GM04504 (cell line): ENCODE measurements around the gene SUPT4H1.

Source experiments
- DNase-seq: peaks from one replicate; pipeline ENCODE4 v3.0.0-alpha.2; 2012; ENCODE audit warnings: low read depth

Gene SUPT4H1

DNA sequence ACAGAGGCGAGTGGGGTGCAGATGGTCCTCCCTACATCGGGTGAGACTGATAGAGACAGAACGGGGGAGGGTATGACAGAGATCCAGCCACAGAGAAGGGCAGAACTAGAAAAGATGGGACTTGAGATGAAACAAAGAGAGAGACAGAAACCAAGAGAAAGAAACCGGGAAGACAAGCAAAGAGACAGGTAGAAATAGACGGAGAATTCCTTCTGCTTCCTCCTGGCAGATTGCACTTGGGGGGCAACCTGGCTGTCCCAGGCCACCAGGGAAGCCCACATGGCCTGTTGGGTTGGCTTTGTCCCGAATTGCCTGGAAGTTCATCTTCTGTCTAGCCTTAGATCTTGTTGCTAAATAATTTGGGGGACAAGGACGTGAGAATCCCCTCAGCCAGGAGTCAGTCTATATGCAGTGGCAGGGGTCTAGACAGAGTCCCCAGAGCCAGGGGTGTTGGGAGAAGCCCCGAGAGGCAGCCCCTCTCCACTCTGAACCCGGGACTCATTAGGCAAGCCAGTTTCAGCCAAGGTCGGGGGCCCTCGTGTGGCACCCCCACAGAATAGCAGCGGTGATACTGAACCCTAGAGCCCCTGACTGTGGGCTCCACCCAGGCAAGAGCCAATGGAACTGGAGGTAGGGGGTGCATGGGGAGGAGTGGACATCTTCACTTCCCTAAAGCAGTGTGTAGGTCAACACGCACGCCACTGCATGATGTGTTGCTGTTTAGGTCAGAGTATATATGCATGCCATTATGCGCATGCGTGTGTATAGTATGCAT is 22.8 kb downstream of the SUPT4H1 start:
- DNase-seq, result no peak

GRCh38 chr17:58328195-58329034 is 23.6 kb downstream of the SUPT4H1 start, which contains the start of gene TSPOAP1:
TSPOAP1 (minus strand) TSS chr17:58328795; CDS start chr17:58327920, 875 bp downstream.
- no peak for DNase-seq

DNA sequence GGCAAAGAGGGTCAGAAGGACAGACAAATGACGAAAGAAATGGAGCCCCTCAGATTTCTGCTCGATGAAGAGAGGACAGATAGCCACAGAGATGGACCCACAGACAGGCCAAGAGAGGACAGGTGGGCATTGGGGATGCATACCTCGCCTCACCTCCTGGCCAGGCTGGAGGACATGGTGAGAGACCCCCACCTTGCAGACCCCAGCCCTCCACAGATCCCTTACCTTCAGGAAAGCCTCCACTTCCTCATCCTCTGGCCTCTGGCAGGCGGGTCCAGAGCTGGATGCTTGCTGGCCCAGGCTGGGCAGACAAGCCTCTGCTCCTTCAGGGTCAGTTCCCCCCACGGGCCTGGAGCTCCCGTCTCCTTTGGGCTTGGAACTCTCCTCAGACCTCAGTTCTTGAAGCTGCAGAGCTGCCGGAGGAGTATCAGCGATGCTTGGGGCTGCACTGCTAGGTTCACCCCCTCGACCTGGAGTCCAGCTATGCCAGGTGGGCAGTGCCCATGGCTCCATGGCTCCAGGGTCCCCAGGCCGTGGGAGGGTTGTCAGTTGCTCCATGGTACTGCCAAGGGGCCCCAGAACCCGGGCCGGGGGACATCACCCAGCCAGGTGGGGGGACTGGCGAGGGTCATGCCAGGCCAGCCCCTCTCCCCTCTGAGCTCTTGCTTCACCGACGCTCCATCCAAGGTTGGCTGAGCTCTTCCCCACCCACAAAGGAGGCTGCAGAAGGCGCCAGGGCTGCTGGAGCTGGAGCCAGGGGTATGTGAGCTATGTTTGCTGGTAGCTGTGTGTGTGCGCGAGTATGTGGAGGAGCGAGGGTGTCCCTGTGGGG is 24.4 kb downstream of the SUPT4H1 start:
- no peak for DNase-seq

GRCh38 chr17:58326609-58327362 is 25.2 kb downstream of the SUPT4H1 start:
- no peak for DNase-seq

- no peak for DNase-seq
These were observed 26.0 kb downstream of the SUPT4H1 start for GRCh38 chr17:58325976-58326468.

DNA sequence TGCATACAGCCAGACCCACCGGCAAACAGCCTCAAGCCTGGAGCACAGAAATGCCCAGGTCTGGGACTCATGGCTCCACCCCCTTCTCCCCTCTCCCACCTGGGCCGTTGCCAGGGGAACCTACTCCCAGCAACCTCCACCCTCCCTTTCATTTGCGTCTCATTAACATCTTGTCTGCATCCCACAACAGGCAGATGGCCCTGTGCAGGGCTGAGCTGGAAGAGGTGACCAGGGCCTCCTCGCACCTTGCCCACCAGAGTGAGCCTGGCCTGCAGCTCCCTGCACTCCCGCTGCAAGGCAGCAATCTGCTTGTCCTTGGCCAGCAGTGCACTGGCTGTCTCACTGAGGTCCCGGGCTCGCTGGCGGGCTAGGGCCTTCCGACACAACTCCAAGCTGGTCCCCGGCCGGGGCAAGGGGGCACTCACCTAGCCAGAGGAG is 26.7 kb downstream of the SUPT4H1 start:
- no peak for DNase-seq

DNA sequence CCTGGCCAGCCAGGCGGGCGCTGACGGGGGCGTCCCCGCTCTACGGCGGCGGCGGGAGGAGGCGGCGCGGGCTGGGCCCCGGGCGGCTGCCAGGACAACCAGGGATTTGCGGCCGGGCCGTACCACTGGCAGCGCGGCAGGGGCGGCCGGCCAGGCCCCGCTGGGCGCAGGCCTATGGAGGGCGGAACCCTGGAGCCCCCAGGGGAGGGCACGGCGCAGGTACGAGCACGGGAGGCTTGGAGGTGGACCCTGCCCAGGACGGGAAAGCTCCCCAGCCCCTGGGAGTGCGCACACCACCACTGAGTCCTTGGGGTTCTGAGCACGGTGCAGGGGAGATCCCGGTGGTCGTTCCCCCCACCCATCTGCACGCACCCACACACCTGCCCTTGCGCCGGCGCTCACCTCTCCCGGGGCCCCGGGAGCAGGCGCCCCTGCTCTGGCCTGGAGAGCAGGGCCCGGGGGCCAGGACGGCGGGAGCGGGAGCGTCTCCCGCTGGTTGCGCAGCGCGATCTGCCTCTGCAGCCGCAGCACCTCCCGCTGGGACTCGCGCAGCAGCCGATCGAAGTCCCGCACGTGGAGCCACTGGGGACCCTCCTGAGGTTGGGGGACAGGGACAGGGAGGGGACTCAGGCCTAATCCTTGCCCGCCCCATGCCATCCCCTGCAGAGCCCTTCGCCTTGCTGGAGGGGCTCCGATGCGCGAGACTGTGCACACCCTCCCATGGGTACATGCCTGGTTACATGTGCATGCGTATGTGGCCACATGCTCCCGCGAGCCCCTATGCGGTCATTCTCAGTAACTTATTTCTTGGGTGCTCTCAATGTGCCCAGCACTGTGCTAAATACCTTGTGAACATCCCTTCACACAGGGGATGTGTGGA is 27.4 kb downstream of the SUPT4H1 start:
- no peak for DNase-seq

- no peak for DNase-seq
These were observed 28.0 kb downstream of the SUPT4H1 start for GRCh38 chr17:58324056-58324408.

- no peak for DNase-seq
These were observed 28.5 kb downstream of the SUPT4H1 start for GRCh38 chr17:58323366-58324055.

DNA sequence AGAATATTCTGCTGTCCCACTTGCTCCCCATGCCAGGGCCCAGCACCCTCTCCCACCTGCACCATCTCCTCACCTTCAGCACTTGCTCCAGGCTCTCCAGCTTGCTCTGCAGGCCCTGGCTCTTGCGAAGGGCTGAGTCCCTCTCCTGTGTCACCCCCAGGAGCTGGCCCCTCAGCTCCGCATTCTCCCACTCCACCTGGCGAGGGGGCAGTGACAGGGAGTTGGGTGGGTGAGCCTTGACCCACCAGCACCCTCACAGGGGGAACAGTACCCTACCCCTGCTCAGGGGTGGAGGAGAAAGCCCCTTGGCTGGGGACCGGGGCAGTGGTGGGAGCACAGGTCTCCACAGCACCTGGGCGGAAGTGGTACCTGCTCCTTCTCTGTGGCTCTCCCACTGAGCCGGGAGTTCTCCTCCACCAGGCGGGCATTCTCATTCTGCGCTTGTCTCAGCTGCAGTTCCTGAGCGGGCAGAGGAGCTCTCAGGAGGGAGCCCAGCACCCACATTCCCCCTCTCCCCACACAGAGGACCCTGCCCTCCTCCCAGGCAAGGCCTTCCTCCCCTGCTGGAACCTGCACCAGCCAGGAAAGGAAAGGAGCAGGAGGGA is 29.3 kb downstream of the SUPT4H1 start:
- DNase-seq, result no peak

GRCh38 chr17:58321571-58322525 is 30.2 kb downstream of the SUPT4H1 start:
- no peak for DNase-seq

- no peak for DNase-seq
These were observed 31.3 kb downstream of the SUPT4H1 start for GRCh38 chr17:58320570-58321323.

DNA sequence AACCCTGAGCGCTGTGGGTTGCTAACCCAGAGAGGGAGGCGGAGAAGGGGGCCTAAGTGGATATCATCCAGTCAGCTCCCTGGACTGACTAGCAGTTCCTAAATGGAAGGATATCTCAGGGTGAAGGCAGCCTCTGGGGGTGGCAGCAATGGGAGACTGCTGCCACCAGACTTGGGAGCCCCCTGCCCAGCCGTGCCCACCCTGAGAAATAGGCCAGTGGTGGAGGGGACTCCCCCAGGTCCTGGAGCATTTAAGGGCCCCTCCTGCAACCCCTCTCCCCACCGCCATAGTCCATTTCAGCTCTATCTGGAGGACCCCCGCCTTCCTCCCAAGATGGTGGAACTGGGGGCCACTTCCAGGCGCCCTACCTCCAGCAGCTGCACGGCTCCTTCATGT is 31.8 kb downstream of the SUPT4H1 start:
- DNase-seq, result no peak

GRCh38 chr17:58319173-58320162 is 32.5 kb downstream of the SUPT4H1 start:
- no peak for DNase-seq

DNA sequence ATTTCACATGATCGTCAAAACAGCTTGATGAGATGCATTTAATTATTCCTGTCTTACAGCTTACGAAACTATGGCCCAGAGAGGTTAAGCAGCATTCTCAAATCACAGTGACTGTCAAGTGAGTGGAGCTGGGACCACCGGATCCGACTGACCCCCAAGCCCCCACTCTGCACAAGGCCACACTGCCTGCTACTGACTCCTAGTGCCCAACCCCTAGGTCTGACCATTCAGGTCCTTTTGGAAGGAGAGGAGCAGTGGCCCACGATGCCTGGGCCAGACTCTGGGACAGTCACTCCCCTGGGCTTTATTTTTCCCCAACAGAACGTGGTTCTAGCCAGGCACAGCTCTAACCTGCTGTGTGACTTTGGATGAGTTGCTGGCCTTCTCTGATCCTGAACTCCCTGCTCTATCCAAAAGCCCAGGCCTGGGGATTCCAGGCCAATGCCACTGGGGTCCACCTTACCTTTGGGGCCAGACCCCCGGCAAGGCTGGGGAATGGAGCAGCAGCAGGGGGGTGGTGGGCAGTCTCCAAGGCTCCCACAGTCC is 33.3 kb downstream of the SUPT4H1 start:
- DNase-seq, result no peak

DNA sequence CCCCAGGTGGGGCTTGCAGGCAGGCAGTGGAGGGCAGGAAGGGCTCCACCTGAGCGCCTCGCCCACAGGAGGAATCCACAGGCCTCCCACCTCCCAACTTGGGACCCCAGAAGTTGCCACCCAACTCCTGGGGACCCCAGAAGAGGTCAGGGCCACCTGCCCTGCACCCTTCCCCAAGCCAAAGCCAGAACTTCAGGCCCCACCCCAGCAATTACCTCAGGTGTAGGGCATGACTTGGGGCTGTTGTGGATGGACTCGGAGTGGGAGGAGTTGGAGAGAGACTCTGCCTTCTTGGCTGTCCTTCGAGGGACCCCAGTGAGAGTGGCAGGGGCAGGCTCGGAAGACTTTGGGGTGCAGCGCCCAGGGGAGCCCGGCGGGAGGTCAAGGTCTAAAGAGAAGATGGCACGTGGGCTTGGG is 33.9 kb downstream of the SUPT4H1 start:
- no peak for DNase-seq
